H9 (cell line): ENCODE data around the gene SNED1. TPM values are rescaled to one million over a fixed set of nuclear protein-coding genes. Genes with fewer than 3 reads are reported as not detected.

Source experiments
- DNase-seq: peaks from one replicate; pipeline ENCODE4 v3.0.0-alpha.2; 2017
- H2AFZ ChIP-seq: one replicate; pipeline ENCODE4 v1.6.1; 2013; ENCODE audit warnings: mild to moderate bottlenecking, low read length, control low read depth, moderate library complexity
- H2AK5ac ChIP-seq: 2 replicates; pipeline ENCODE4 v1.6.1; 2013; ENCODE audit warnings: low read length, control low read depth, mixed read lengths; ENCODE audit not compliant: insufficient read length
- H2BK120ac ChIP-seq: one replicate; pipeline ENCODE4 v1.6.1; 2013; ENCODE audit warnings: low read depth, mild to moderate bottlenecking, low read length, control low read depth, inconsistent platforms; ENCODE audit not compliant: poor library complexity, severe bottlenecking
- H2BK12ac ChIP-seq: 2 replicates; pipeline ENCODE4 v1.6.1; 2013; ENCODE audit warnings: low read length, control low read depth, mixed read lengths, low read depth; ENCODE audit not compliant: insufficient read length
- H2BK15ac ChIP-seq: 2 replicates; pipeline ENCODE4 v1.6.1; 2013; ENCODE audit warnings: low read depth, low read length, control low read depth
- H2BK20ac ChIP-seq: one replicate; pipeline ENCODE4 v1.6.1; 2013; ENCODE audit warnings: low read depth, mild to moderate bottlenecking, low read length, control low read depth, inconsistent platforms; ENCODE audit not compliant: poor library complexity, severe bottlenecking
- H2BK5ac ChIP-seq: 2 replicates; pipeline ENCODE4 v1.6.1; 2013; ENCODE audit warnings: low read length, control low read depth, mixed read lengths; ENCODE audit not compliant: insufficient read length
- H3K14ac ChIP-seq: 2 replicates; pipeline ENCODE4 v1.6.1; 2013; ENCODE audit warnings: low read length, control low read depth; ENCODE audit not compliant: insufficient read depth
- H3K18ac ChIP-seq: 2 replicates; pipeline ENCODE4 v1.6.1; 2013; ENCODE audit warnings: low read depth, mild to moderate bottlenecking, mixed read lengths, low read length, control low read depth; ENCODE audit not compliant: insufficient read length
- H3K23ac ChIP-seq: 2 replicates; pipeline ENCODE4 v1.6.1; 2013; ENCODE audit warnings: low read length, control low read depth, mixed read lengths, low read depth; ENCODE audit not compliant: insufficient read length
- H3K23me2 ChIP-seq: 2 replicates; pipeline ENCODE4 v1.6.1; 2013; ENCODE audit warnings: low read depth, mild to moderate bottlenecking, mixed read lengths, low read length, control low read depth; ENCODE audit not compliant: insufficient read length, poor library complexity, severe bottlenecking
- H3K27ac ChIP-seq: 2 replicates; pipeline ENCODE4 v1.5.1; 2013; ENCODE audit warnings: low read length, control low read depth, mixed read lengths, low read depth; ENCODE audit not compliant: insufficient read length
- H3K27me3 ChIP-seq: 2 replicates; pipeline ENCODE4 v1.6.1; 2013; ENCODE audit warnings: low read length, control low read depth, inconsistent platforms; ENCODE audit not compliant: insufficient read depth
- H3K4ac ChIP-seq: 2 replicates; pipeline ENCODE4 v1.6.1; 2013; ENCODE audit warnings: low read depth, mild to moderate bottlenecking, control low read depth, inconsistent platforms, low read length, moderate library complexity
- H3K4me1 ChIP-seq: 2 replicates; pipeline ENCODE4 v1.6.1; 2013; ENCODE audit warnings: low read length, control low read depth, inconsistent platforms; ENCODE audit not compliant: insufficient read depth
- H3K4me2 ChIP-seq: 2 replicates; pipeline ENCODE4 v1.6.1; 2013; ENCODE audit warnings: low read length, control low read depth, mixed read lengths; ENCODE audit not compliant: insufficient read length, insufficient read depth
- H3K56ac ChIP-seq: 2 replicates; pipeline ENCODE4 v1.6.1; 2013; ENCODE audit warnings: low read depth, mild to moderate bottlenecking, mixed read lengths, low read length, control low read depth; ENCODE audit not compliant: insufficient read length
- H3K79me1 ChIP-seq: 2 replicates; pipeline ENCODE4 v1.6.1; 2013; ENCODE audit warnings: low read depth, mild to moderate bottlenecking, moderate library complexity, low read length, control low read depth, inconsistent platforms; ENCODE audit not compliant: insufficient read depth, poor library complexity, severe bottlenecking
- H3K79me2 ChIP-seq: 2 replicates; pipeline ENCODE4 v1.6.1; 2013; ENCODE audit warnings: low read length, control low read depth, inconsistent platforms; ENCODE audit not compliant: insufficient read depth
- H3K9ac ChIP-seq: 2 replicates; pipeline ENCODE4 v1.6.1; 2013; ENCODE audit warnings: low read length, control low read depth, mixed read lengths; ENCODE audit not compliant: insufficient read length; ENCODE audit errors: extremely low read depth
- H3K9me3 ChIP-seq: one replicate; pipeline ENCODE4 v1.6.1; 2013; ENCODE audit warnings: low read depth, low read length, inconsistent platforms; ENCODE audit not compliant: control insufficient read depth
- H3T11ph ChIP-seq: one replicate; pipeline ENCODE4 v1.6.1; 2013; ENCODE audit warnings: mild to moderate bottlenecking, low read length, control low read depth, inconsistent platforms
- H4K20me1 ChIP-seq: one replicate; pipeline ENCODE4 v1.6.1; 2013; ENCODE audit not compliant: control insufficient read depth, insufficient read length, insufficient read depth
- H4K5ac ChIP-seq: 2 replicates; pipeline ENCODE4 v1.6.1; 2013; ENCODE audit warnings: low read depth, mild to moderate bottlenecking, mixed read lengths, low read length, control low read depth; ENCODE audit not compliant: insufficient read length
- H4K8ac ChIP-seq: replicated peaks from 2 replicates; pipeline ENCODE4 v1.6.1; 2013; ENCODE audit warnings: low read length, control low read depth, mixed read lengths, low read depth; ENCODE audit not compliant: insufficient read length
- H4K91ac ChIP-seq: 2 replicates; pipeline ENCODE4 v1.6.1; 2013; ENCODE audit warnings: low read depth, mild to moderate bottlenecking, moderate library complexity, mixed read lengths, low read length, control low read depth; ENCODE audit not compliant: insufficient read length
- H3K27ac Mint-ChIP-seq, 3 experiments: 2 replicates in 2 of 3; 3 replicates in 1 of 3; pipeline ENCODE4 v1.8.0; 2020 to 2021; ENCODE audit warnings: mixed read lengths in 3 of 3, mild to moderate bottlenecking in 1 of 3, moderate library complexity in 1 of 3
- H3K27me3 Mint-ChIP-seq: 2 replicates; pipeline ENCODE4 v1.8.0; 2021; ENCODE audit warnings: low read depth, mild to moderate bottlenecking, moderate library complexity, mixed read lengths
- H3K36me3 Mint-ChIP-seq, 3 experiments: 2 replicates in 2 of 3; 3 replicates in 1 of 3; pipeline ENCODE4 v1.8.0; 2020 to 2021; ENCODE audit warnings: low read depth in 3 of 3, mixed read lengths in 3 of 3; ENCODE audit not compliant: insufficient read depth in 1 of 3
- H3K4me1 Mint-ChIP-seq, 2 experiments: 2 replicates each; pipeline ENCODE4 v1.8.0; 2020; ENCODE audit warnings: mixed read lengths in 2 of 2
- H3K4me3 Mint-ChIP-seq, 2 experiments: 2 replicates in 1 of 2; 3 replicates in 1 of 2; pipeline ENCODE4 v1.8.0; 2020 to 2021; ENCODE audit warnings: mild to moderate bottlenecking in 2 of 2, mixed read lengths in 2 of 2, moderate library complexity in 1 of 2
- H3K9me3 Mint-ChIP-seq, 2 experiments: 2 replicates in 1 of 2; 3 replicates in 1 of 2; pipeline ENCODE4 v1.8.0; 2020; ENCODE audit warnings: mild to moderate bottlenecking in 2 of 2, mixed read lengths in 2 of 2, moderate library complexity in 1 of 2
- CTCF ChIP-seq: fragments of 200-600 bp; sonication (generic); conservative IDR thresholded peaks from 3 replicates; pipeline ENCODE4 v1.8.0; 2021; ENCODE audit warnings: antibody characterized with exemption, mild to moderate bottlenecking
- WGBS: extraction: QIAGEN DNeasy Blood & Tissue Kit; methylation state at CpG from one replicate; pipeline ENCODE4 v1.1.7; 2013; ENCODE audit warnings: missing lambda C conversion rate, low lambda C conversion rate, mixed read lengths; ENCODE audit not compliant: insufficient read length; ENCODE audit errors: extremely low coverage; 5-methylcytosine and 5-hydroxymethylcytosine counted together
- total RNA-seq: library from RNA; stranded (reverse); gene quantifications from 2 replicates; pipeline ENCODE4 v1.2.1, GENCODE V29; 2021

The SNED1 gene
- total RNA-seq, 1 experiment from 2014 or later, result 2.5 TPM

GRCh38 chr2:240990266-240990529 lies 8.2 kb upstream of the SNED1 start:
- Histone ChIP-seq H4K8ac (no peak overlapping the region), H3K27me3 (no peaks in the 10 kb centered on the region), H3K4ac (no peak overlapping the region), H2BK12ac (no peak overlapping the region), H2BK5ac (no peak overlapping the region), H3K23me2 (no peaks in the 10 kb centered on the region), H2BK15ac (no peak overlapping the region), H3K9ac (no peak overlapping the region), H3K56ac (no peak overlapping the region), H3K14ac (no peak overlapping the region), H2BK20ac (no peak overlapping the region), H4K5ac (no peak overlapping the region), H3T11ph (no peak overlapping the region), H2AK5ac (no peak overlapping the region), H3K4me1 (no peaks in the 10 kb centered on the region), H3K27ac (no peak overlapping the region), H3K18ac (no peak overlapping the region), H3K79me1 (no peaks in the 10 kb centered on the region), H3K23ac (no peak overlapping the region), H4K91ac (no peak overlapping the region), H3K4me2 (no peak overlapping the region), H3K79me2 (no peaks in the 10 kb centered on the region), H4K20me1 (no peaks in the 10 kb centered on the region), H2BK120ac (no peak overlapping the region), H2AFZ (no peak overlapping the region), H3K9me3 (no peaks in the 10 kb centered on the region)
- no CpG with 5 or more reads among the region's 2 CpGs for WGBS
- no peaks in the 10 kb centered on the region for H3K4me1 Mint-ChIP-seq
- H3K36me3 Mint-ChIP-seq, result no peaks in the 10 kb centered on the region
- TF ChIP-seq CTCF, result no peak
- H3K27me3 Mint-ChIP-seq, result peaks cover 3% of the 10 kb centered on the region; the same call in 1 of the 2 replicates
- H3K9me3 Mint-ChIP-seq, result no peaks in the 10 kb centered on the region; a peak in 1 of 5 replicates
- DNase-seq, result no peak
- no peak overlapping the region for H3K27ac Mint-ChIP-seq
- H3K4me3 Mint-ChIP-seq, result no peak overlapping the region
